Measurements from ENCODE around the gene DYNC1H1. TPM values are rescaled to one million over a fixed set of nuclear protein-coding genes. Genes with fewer than 3 reads are reported as not detected.

DYNC1H1 gene
- total RNA-seq, 1 donor from 2014 or later, result 577 TPM

DNA sequence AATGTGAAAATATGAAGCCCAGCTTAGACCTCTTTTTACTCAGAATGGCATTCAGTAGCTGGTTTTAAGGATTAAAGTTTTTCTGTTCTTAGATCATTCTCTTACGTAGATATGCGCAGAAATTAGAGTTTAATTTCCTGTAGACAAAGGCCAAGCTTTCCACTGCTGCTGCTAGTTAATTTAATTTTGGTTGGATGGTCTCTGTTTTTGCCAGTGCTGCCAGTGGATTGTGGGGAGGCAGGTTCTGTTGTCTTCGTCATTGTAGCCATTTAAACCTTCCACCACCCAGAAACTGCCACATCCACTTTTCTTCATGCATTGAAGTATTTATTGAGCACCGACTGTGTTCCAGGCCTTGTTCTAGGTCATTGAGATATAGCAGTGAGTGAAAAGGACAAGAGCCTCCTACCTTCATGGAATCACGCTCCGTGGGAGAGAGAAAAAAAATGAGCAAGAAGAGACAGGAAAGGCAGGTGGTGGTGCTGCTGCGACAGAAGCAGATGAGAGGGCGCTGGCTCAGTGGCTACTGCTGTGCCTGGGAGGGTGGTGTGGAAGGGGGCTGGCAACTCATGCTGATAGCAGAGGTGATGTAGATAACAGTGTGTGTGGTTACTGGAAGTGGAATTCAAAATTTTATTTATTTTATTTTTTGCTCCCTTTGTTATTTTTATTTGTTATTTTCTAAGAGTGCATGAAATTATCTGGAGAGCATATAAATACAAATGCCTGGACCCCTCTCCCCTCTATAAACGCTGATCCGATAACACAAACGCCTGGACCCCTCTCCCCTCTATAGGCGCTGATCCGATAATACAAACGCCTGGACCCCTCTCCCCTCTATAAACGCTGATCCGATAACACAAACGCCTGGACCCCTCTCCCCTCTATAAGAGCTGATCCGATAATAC is 33.3 kb downstream of the DYNC1H1 start:
- Histone ChIP-seq H3K9me3 (no peaks in the 10 kb centered on the region), H3K36me3 (peaks cover 95 to 97% of the 10 kb centered on the region in 2 donors)
- no peak for DNase-seq (ENCODE audit: low spot score in 2 of 2)

GRCh38 chr14:102000902-102001301 is 36.5 kb downstream of the DYNC1H1 start:
- H3K4me3 ChIP-seq, result no peak overlapping the region
- intact Hi-C loops (cut with DNase I), result no loop called here
- H3K4me1 ChIP-seq, result no peaks in the 10 kb centered on the region
- no peak for DNase-seq (ENCODE audit: low spot score in 2 of 2)
- H3K27ac ChIP-seq, result no peak overlapping the region
- peaks cover 93 to 97% of the 10 kb centered on the region in 2 donors for H3K36me3 ChIP-seq
- H3K27me3 ChIP-seq, result no peaks in the 10 kb centered on the region
- TF ChIP-seq, protein P1, sequence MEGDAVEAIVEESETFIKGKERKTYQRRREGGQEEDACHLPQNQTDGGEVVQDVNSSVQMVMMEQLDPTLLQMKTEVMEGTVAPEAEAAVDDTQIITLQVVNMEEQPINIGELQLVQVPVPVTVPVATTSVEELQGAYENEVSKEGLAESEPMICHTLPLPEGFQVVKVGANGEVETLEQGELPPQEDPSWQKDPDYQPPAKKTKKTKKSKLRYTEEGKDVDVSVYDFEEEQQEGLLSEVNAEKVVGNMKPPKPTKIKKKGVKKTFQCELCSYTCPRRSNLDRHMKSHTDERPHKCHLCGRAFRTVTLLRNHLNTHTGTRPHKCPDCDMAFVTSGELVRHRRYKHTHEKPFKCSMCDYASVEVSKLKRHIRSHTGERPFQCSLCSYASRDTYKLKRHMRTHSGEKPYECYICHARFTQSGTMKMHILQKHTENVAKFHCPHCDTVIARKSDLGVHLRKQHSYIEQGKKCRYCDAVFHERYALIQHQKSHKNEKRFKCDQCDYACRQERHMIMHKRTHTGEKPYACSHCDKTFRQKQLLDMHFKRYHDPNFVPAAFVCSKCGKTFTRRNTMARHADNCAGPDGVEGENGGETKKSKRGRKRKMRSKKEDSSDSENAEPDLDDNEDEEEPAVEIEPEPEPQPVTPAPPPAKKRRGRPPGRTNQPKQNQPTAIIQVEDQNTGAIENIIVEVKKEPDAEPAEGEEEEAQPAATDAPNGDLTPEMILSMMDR (IDR thresholded peaks at IDR 0.05), result no peak
- H3K9me3 ChIP-seq, result no peaks in the 10 kb centered on the region

More for the DNA sequence above, 33.3 kb downstream of the DYNC1H1 start:
- H3K27me3 ChIP-seq, result no peaks in the 10 kb centered on the region
- TF ChIP-seq, protein P1 (IDR thresholded peaks at IDR 0.05), result no peak
- no peak overlapping the region for H3K4me3 ChIP-seq
- H3K27ac ChIP-seq, result no peak overlapping the region
- H3K4me1 ChIP-seq, result no peaks in the 10 kb centered on the region
- intact Hi-C loops (cut with DNase I), result no loop called here

- TF ChIP-seq, protein P1 (IDR thresholded peaks at IDR 0.05), result no peak
- Histone ChIP-seq H3K4me3 (no peak overlapping the region), H3K4me1 (no peaks in the 10 kb centered on the region), H3K36me3 (peaks cover 96 to 98% of the 10 kb centered on the region in 2 donors), H3K9me3 (no peaks in the 10 kb centered on the region), H3K27ac (no peak overlapping the region), H3K27me3 (no peaks in the 10 kb centered on the region)
- intact Hi-C loops (cut with DNase I), result no loop called here
- DNase-seq (ENCODE audit: low spot score in 2 of 2), result no peak
These were observed 41.0 kb downstream of the DYNC1H1 start for GRCh38 chr14:102005336-102005735.

- no peaks in the 10 kb centered on the region for H3K9me3 ChIP-seq
- no peaks in the 10 kb centered on the region for H3K4me1 ChIP-seq
- TF ChIP-seq, protein P1 (IDR thresholded peaks at IDR 0.05), result no peak
- no peaks in the 10 kb centered on the region for H3K27me3 ChIP-seq
- intact Hi-C loops (cut with DNase I), result no loop called here
- DNase-seq (ENCODE audit: low spot score in 2 of 2), result no peak
- no peak overlapping the region for H3K4me3 ChIP-seq
- H3K27ac ChIP-seq, result no peak overlapping the region
- H3K36me3 ChIP-seq, result peaks cover 92 to 100% of the 10 kb centered on the region in 2 donors
These were observed 43.6 kb downstream of the DYNC1H1 start for GRCh38 chr14:102007916-102008418.

- no peaks in the 10 kb centered on the region for H3K27me3 ChIP-seq
- no peak overlapping the region for H3K4me3 ChIP-seq
- no peaks in the 10 kb centered on the region for H3K4me1 ChIP-seq
- DNase-seq (ENCODE audit: low spot score in 2 of 2), result no peak
- no peak overlapping the region for H3K27ac ChIP-seq
- H3K36me3 ChIP-seq, result peaks cover 91 to 100% of the 10 kb centered on the region in 2 donors
- TF ChIP-seq, protein P1 (IDR thresholded peaks at IDR 0.05), result no peak
- intact Hi-C loops (cut with DNase I), result no loop called here
- no peaks in the 10 kb centered on the region for H3K9me3 ChIP-seq
These were observed 44.5 kb downstream of the DYNC1H1 start for GRCh38 chr14:102008891-102009290.
